ENCODE results near the gene ORM1.

ORM1 gene

GRCh38 chr9:114362394-114362793 is 39.5 kb downstream of the ORM1 start:
- DNase-seq (ENCODE audit: low read depth in 1 of 2, low spot score in 1 of 2), result no peak

- no peak for DNase-seq (ENCODE audit: low read depth in 1 of 2, low spot score in 1 of 2)
These were observed 40.5 kb downstream of the ORM1 start for GRCh38 chr9:114363424-114363823.

GRCh38 chr9:114364134-114365041 is 41.5 kb downstream of the ORM1 start:
- no peak for DNase-seq (ENCODE audit: low read depth in 1 of 2, low spot score in 1 of 2)

- DNase-seq (ENCODE audit: low read depth in 1 of 2, low spot score in 1 of 2), result no peak
These were observed 42.3 kb downstream of the ORM1 start for GRCh38 chr9:114365194-114365593.

- no peak for DNase-seq (ENCODE audit: low read depth in 1 of 2, low spot score in 1 of 2)
These were observed 43.6 kb downstream of the ORM1 start for GRCh38 chr9:114366334-114367128.

GRCh38 chr9:114367366-114367765 is 44.5 kb downstream of the ORM1 start:
- no peak for DNase-seq (ENCODE audit: low read depth in 1 of 2, low spot score in 1 of 2)

- DNase-seq (ENCODE audit: low read depth in 1 of 2, low spot score in 1 of 2), result no peak
These were observed 45.1 kb downstream of the ORM1 start for GRCh38 chr9:114367772-114368569.

GRCh38 chr9:114369216-114370130 is 46.6 kb downstream of the ORM1 start:
- no peak for DNase-seq (ENCODE audit: low read depth in 1 of 2, low spot score in 1 of 2)

GRCh38 chr9:114370251-114370967 is 47.5 kb downstream of the ORM1 start:
- DNase-seq (ENCODE audit: low read depth in 1 of 2, low spot score in 1 of 2), result no peak

- no peak for DNase-seq (ENCODE audit: low read depth in 1 of 2, low spot score in 1 of 2)
These were observed 48.0 kb downstream of the ORM1 start for GRCh38 chr9:114370968-114371320.

- DNase-seq (ENCODE audit: low read depth in 1 of 2, low spot score in 1 of 2), result no peak
These were observed 48.5 kb downstream of the ORM1 start for GRCh38 chr9:114371343-114371944.

- no peak for DNase-seq (ENCODE audit: low read depth in 1 of 2, low spot score in 1 of 2)
These were observed 49.3 kb downstream of the ORM1 start for GRCh38 chr9:114371973-114372917.

GRCh38 chr9:114372921-114373448 is 50.1 kb downstream of the ORM1 start:
- peak; percentile 66 to 67 for DNase-seq (ENCODE audit: low read depth in 1 of 2, low spot score in 1 of 2)

GRCh38 chr9:114373960-114374730 is 51.2 kb downstream of the ORM1 start:
- no peak for DNase-seq (ENCODE audit: low read depth in 1 of 2, low spot score in 1 of 2)

- DNase-seq (ENCODE audit: low read depth in 1 of 2, low spot score in 1 of 2), result no peak
These were observed 52.0 kb downstream of the ORM1 start for GRCh38 chr9:114374936-114375335.

GRCh38 chr9:114375386-114376175 is 52.7 kb downstream of the ORM1 start:
- no peak for DNase-seq (ENCODE audit: low read depth in 1 of 2, low spot score in 1 of 2)

Measured in activated T-helper 1 cell treated with anti-CD3 and anti-CD28 coated beads, Interleukin-2, amount 50 U/mL, for 16 hours (primary cell).